ENCODE measurements around the gene TBRG1. TPM values are rescaled to one million over a fixed set of nuclear protein-coding genes. Genes with fewer than 3 reads are reported as not detected.

The TBRG1 gene
- total and polyA plus RNA-seq, 2 of the 8 experiments (the other 6 are each of a cell fraction or from before 2014, with no cell fraction given): 16.3 to 26.7 TPM

GRCh38 chr11:124638500-124638899 is 15.8 kb downstream of the TBRG1 start:
- no peak overlapping the region for H3K14ac ChIP-seq (ENCODE audit: insufficient read length)
- ChIA-PET POLR2A (ENCODE audit: partially characterized antibody) (interaction anchor here (1.2 to 2.3 kb wide), 4 partner anchors 15 to 211 kb away, joined by 3 to 7 read pairs (median 6); partner anchors contain the start of gene TBRG1), CTCF (ENCODE audit: partially characterized antibody) (interaction anchor here (0.6 to 8.6 kb wide), 8 partner anchors 18 to 236 kb away, joined by 3 to 69 read pairs (median 4); partner anchors contain the start of gene ESAM)
- H3K4ac ChIP-seq (replicated peaks; ENCODE audit: insufficient read length, low read depth, low read length): no peak overlapping the region
- FAIRE-seq (no peak), DNase-seq (ENCODE audit: low read depth in 1 of 2, low spot score in 2 of 2) (no peak)
- no peaks in the 10 kb centered on the region for H3K79me1 ChIP-seq (ENCODE audit: low read depth, low read length)
- no peak overlapping the region for H2AK5ac ChIP-seq (ENCODE audit: low read depth, low read length)
- H3K79me2 ChIP-seq (ENCODE audit: control insufficient read depth in 1 of 2, insufficient read depth in 2 of 2, low read length in 2 of 2): no peaks in the 10 kb centered on the region
- H3K4me3 ChIP-seq (ENCODE audit: extremely low read depth in 1 of 4, insufficient read depth in 2 of 4, low read depth in 3 of 4, low read length in 4 of 4): no peak overlapping the region
- H3K27ac ChIP-seq (ENCODE audit: low read depth, low read length): no peak overlapping the region
- no peak overlapping the region for H3K23ac ChIP-seq (ENCODE audit: insufficient read length)
- no peaks in the 10 kb centered on the region; the same call in 1 of the 2 replicates for H3K23me2 ChIP-seq (ENCODE audit: low read depth, low read length)
- no peak overlapping the region for H2BK120ac ChIP-seq (replicated peaks; ENCODE audit: low read depth, low read length)
- H3K18ac ChIP-seq (ENCODE audit: extremely low read depth, low read length): no peak overlapping the region
- H4K20me1 ChIP-seq (replicated peaks in 1 of 2; ENCODE audit: control insufficient read depth in 1 of 2, insufficient read depth in 2 of 2, low read length in 2 of 2): no peaks in the 10 kb centered on the region
- no peaks in the 10 kb centered on the region for H3K27me3 ChIP-seq (replicated peaks in 1 of 4; ENCODE audit: control insufficient read depth in 3 of 4, extremely low read depth in 1 of 4, insufficient read depth in 3 of 4, low read length in 3 of 4)
- 81% methylated on average over 3 of the region's 3 CpGs; no CpG with 5 or more reads in 1 of the 2 experiments for WGBS, 2 experiments (ENCODE audit: extremely low coverage in 1 of 2, insufficient coverage in 1 of 2, insufficient read length in 1 of 2, insufficient replicate concordance in 2 of 2, low coverage in 1 of 2, low lambda C conversion rate in 2 of 2, missing lambda C conversion rate in 1 of 2)
- peaks cover 0 to 18% (median 7%) of the 10 kb centered on the region in 4 experiments; a peak in 5 of 8 replicates for H3K36me3 ChIP-seq (ENCODE audit: control insufficient read depth in 2 of 4, insufficient read depth in 4 of 4, low read length in 3 of 4)
- no peak overlapping the region for H3K4me2 ChIP-seq (ENCODE audit: insufficient read depth in 1 of 2, low read depth in 2 of 2, low read length in 2 of 2)
- no peak overlapping the region for H3K9ac ChIP-seq (replicated peaks in 1 of 4; ENCODE audit: extremely low read depth in 1 of 4, low read depth in 3 of 4, low read length in 3 of 4)
- no peak overlapping the region for H3K56ac ChIP-seq (replicated peaks; ENCODE audit: insufficient read length, low read depth, low read length)
- no peak overlapping the region for H2BK15ac ChIP-seq (ENCODE audit: low read length)
- H2AFZ ChIP-seq (ENCODE audit: low read length): no peak overlapping the region
- no peak overlapping the region for H4K91ac ChIP-seq (replicated peaks; ENCODE audit: insufficient read length, low read length)
- no peak overlapping the region for H2BK20ac ChIP-seq (ENCODE audit: low read length)
- H3K4me1 ChIP-seq (replicated peaks in 1 of 4; ENCODE audit: control insufficient read depth in 3 of 4, insufficient read depth in 4 of 4, low read length in 3 of 4): peaks cover 0 to 2% (median 0%) of the 10 kb centered on the region in 4 experiments; a peak in 1 of 7 replicates
- H4K8ac ChIP-seq (ENCODE audit: extremely low read depth, insufficient read depth, low read length): no peak overlapping the region
- no peak overlapping the region for H2BK5ac ChIP-seq (ENCODE audit: low read depth, low read length)
- no peaks in the 10 kb centered on the region for H3K9me3 ChIP-seq (ENCODE audit: insufficient read depth in 2 of 2, low read depth in 1 of 2, low read length in 1 of 2)
- no peak overlapping the region for H2BK12ac ChIP-seq (ENCODE audit: low read depth, low read length)
- no peak overlapping the region for H4K5ac ChIP-seq (ENCODE audit: insufficient read length, low read depth, low read length)
- no peak for TF ChIP-seq EGR1 (IDR thresholded peaks at IDR 0.05; ENCODE audit: borderline replicate concordance, low read depth, low read length)
- no peak for TF ChIP-seq JUND (IDR thresholded peaks at IDR 0.05; ENCODE audit: low read length)
- TF ChIP-seq POLR2A (IDR thresholded peaks at IDR 0.05; ENCODE audit: control extremely low read depth in 1 of 2, low read depth in 2 of 2, low read length in 2 of 2): no peak
- TF ChIP-seq RBBP5 (IDR thresholded peaks at IDR 0.05; ENCODE audit: borderline replicate concordance, low read depth, low read length): no peak
- TF ChIP-seq SP4 (IDR thresholded peaks at IDR 0.05; ENCODE audit: low read length): no peak

All from H1 (cell line).